HepG2 (cell line): ENCODE results near the gene ZNF17. TPM values are rescaled to one million over a fixed set of nuclear protein-coding genes. Genes with fewer than 3 reads are reported as not detected.
A peak's percentile ranks its signal among the peaks of the same experiment; 100 is the strongest.

Experiments
- ATM ChIP-seq: fragments of 450-650 bp; IDR thresholded peaks from 2 replicates; pipeline ENCODE4 v1.7.1; 2017; ENCODE audit warnings: mild to moderate bottlenecking, borderline replicate concordance
- BATF2 ChIP-seq: sonication (generic); formaldehyde crosslinking; IDR thresholded peaks from 2 replicates; pipeline ENCODE4 v1.8.0; 2022; ENCODE audit warnings: mild to moderate bottlenecking, missing genetic modification reagents, moderate library complexity
- GMEB2 ChIP-seq: IDR thresholded peaks from 2 replicates; pipeline ENCODE4 v1.6.1; 2016; ENCODE audit warnings: missing biosample characterization, missing genetic modification reagents, low read depth
- HBP1 ChIP-seq: IDR thresholded peaks from 2 replicates; pipeline ENCODE4 v1.6.1; 2016; ENCODE audit warnings: low read depth, control low read depth
- MLXIP ChIP-seq: sonication (generic); formaldehyde crosslinking; IDR thresholded peaks from 2 replicates; pipeline ENCODE4 v1.9.0; 2021; ENCODE audit warnings: missing genetic modification reagents, borderline replicate concordance
- RBM22 ChIP-seq: fragments of 200-400 bp; formaldehyde crosslinking; optimal IDR thresholded peaks from 2 replicates; pipeline ENCODE3; 2017; ENCODE audit warnings: mild to moderate bottlenecking, low read length, moderate library complexity
- SALL1 ChIP-seq: sonication (generic); formaldehyde crosslinking; IDR thresholded peaks from 2 replicates; pipeline ENCODE4 v1.8.0; 2022; ENCODE audit warnings: mild to moderate bottlenecking, missing genetic modification reagents
- SMAD9 ChIP-seq: sonication (generic); formaldehyde crosslinking; IDR thresholded peaks from 2 replicates; pipeline ENCODE4 v1.5.1; 2020; ENCODE audit warnings: mild to moderate bottlenecking, missing genetic modification reagents
- SRSF9 ChIP-seq: fragments of 200-400 bp; formaldehyde crosslinking; IDR thresholded peaks from 2 replicates; pipeline ENCODE4 v1.6.1; 2018; ENCODE audit warnings: borderline replicate concordance, mild to moderate bottlenecking, low read depth, low read length; ENCODE audit not compliant: insufficient read depth, poor library complexity, severe bottlenecking
- TCF7L2 ChIP-seq: IDR thresholded peaks from 2 replicates; pipeline ENCODE4 v1.6.1; 2011; ENCODE audit warnings: mild to moderate bottlenecking, low read depth, low read length, moderate library complexity
- TSC22D2 ChIP-seq: sonication (generic); formaldehyde crosslinking; IDR thresholded peaks from 2 replicates; pipeline ENCODE4 v1.5.1; 2020; ENCODE audit warnings: missing genetic modification reagents, mild to moderate bottlenecking, borderline replicate concordance
- ZFY ChIP-seq: sonication (generic); formaldehyde crosslinking; IDR thresholded peaks from 2 replicates; pipeline ENCODE4 v1.4.0; 2020; ENCODE audit warnings: missing genetic modification reagents
- ZNF253 ChIP-seq: sonication (generic); formaldehyde crosslinking; IDR thresholded peaks from 2 replicates; pipeline ENCODE4 v1.8.0; 2022; ENCODE audit warnings: mild to moderate bottlenecking, missing genetic modification reagents, borderline replicate concordance
- ZNF292 ChIP-seq: sonication (generic); formaldehyde crosslinking; IDR thresholded peaks from 2 replicates; pipeline ENCODE4 v1.8.1; 2022; ENCODE audit warnings: mild to moderate bottlenecking, low read depth, missing genetic modification reagents, borderline replicate concordance
- ZNF451 ChIP-seq: sonication (generic); formaldehyde crosslinking; IDR thresholded peaks from 2 replicates; pipeline ENCODE4 v1.5.0; 2020; ENCODE audit warnings: mild to moderate bottlenecking, missing genetic modification reagents
- ZNF513 ChIP-seq: sonication (generic); formaldehyde crosslinking; conservative IDR thresholded peaks from 2 replicates; pipeline ENCODE4 v1.5.0; 2020; ENCODE audit warnings: missing genetic modification reagents
- ZNF564 ChIP-seq: sonication (generic); formaldehyde crosslinking; IDR thresholded peaks from 2 replicates; pipeline ENCODE4 v1.8.1; 2023; ENCODE audit warnings: mild to moderate bottlenecking, missing genetic modification reagents
- ZNF724P ChIP-seq: sonication (generic); formaldehyde crosslinking; IDR thresholded peaks from 2 replicates; pipeline ENCODE4 v1.8.0; 2022; ENCODE audit warnings: missing genetic modification reagents, borderline replicate concordance
- ZNF841 ChIP-seq: sonication (generic); formaldehyde crosslinking; IDR thresholded peaks from 2 replicates; pipeline ENCODE4 v1.8.1; 2023; ENCODE audit warnings: missing genetic modification reagents, borderline replicate concordance
- polyA plus RNA-seq, 8 experiments: library from polyadenylated mRNA; depleted of rRNA in 3 of 8; stranded (reverse) in 7 of 8; unstranded in 1 of 8; fragments of >200 nt; fragmentation: Illumina TruSeq in 4 of 8; extraction: Trizol in 4 of 8; gene quantifications; 2 replicates each; pipeline versions ENCODE4 v1.2.1 to v1.2.3, GENCODE V29; 2011 to 2016; ENCODE audit warnings: low read depth in 4 of 8, missing spikeins in 1 of 8, mixed read lengths in 1 of 8; ENCODE audit not compliant: insufficient read depth in 1 of 8
- total RNA-seq, 5 experiments: library from RNA; depleted of rRNA; stranded (reverse); fragments of >200 nt; fragmentation: Illumina TruSeq; extraction: Trizol; gene quantifications; 2 replicates each; pipeline ENCODE4 v1.2.3, GENCODE V29; 2016; ENCODE audit warnings: low read depth in 1 of 5

ZNF17 gene
- total and polyA plus RNA-seq, 2 of the 13 experiments (the other 11 are each of a cell fraction or from before 2014, with no cell fraction given) = 3.7 to 10.1 TPM

- peak; percentile 90 for TF ChIP-seq ZFY (CRISPR knock-in tag)
- TF ChIP-seq TSC22D2 (CRISPR knock-in tag) = peak; percentile 82; the same call in 1 of the 2 replicates
- no peak for TF ChIP-seq RBM22
- no peak for TF ChIP-seq ZNF513 (CRISPR knock-in tag)
- no peak for TF ChIP-seq MLXIP (CRISPR knock-in tag)
- 0 out of 2 replicates have a peak, but pooled peaks have one; percentile 21 for TF ChIP-seq ZNF564 (CRISPR knock-in tag)
- 0 out of 2 replicates have a peak, but pooled peaks have one; percentile 12 for TF ChIP-seq ZNF253 (CRISPR knock-in tag)
- peak; percentile 85 for TF ChIP-seq GMEB2 (CRISPR knock-in tag)
- no peak for TF ChIP-seq ZNF724P (CRISPR knock-in tag)
- TF ChIP-seq SALL1 (CRISPR knock-in tag) = peak; percentile 54
- TF ChIP-seq BATF2 (CRISPR knock-in tag) = peak; percentile 81; the same call in 1 of the 2 replicates
- 0 out of 2 replicates have a peak, but pooled peaks have one; percentile 32 for TF ChIP-seq ZNF841 (CRISPR knock-in tag)
- no peak for TF ChIP-seq SRSF9
- TF ChIP-seq HBP1 (CRISPR knock-in tag) = no peak
- no peak for TF ChIP-seq TCF7L2
- TF ChIP-seq ZNF292 = peak; percentile 72
- no peak for TF ChIP-seq ATM
- TF ChIP-seq SMAD9 (CRISPR knock-in tag) = no peak
- no peak; the same call in 1 of the 2 replicates for TF ChIP-seq ZNF451
Observed at GRCh38 chr19:57435062-57435978, 24.4 kb downstream of the ZNF17 start, which contains the start of gene ZNF749 (continued).
